HG03432 (cell line): Measurements from ENCODE around the gene DDOST.

Source experiments
- ATAC-seq: cut with Tn5 transposase; IDR thresholded peaks from one replicate; pipeline ENCODE4 v1.9.1; 2021; ENCODE audit warnings: mild to moderate bottlenecking, moderate library complexity; ENCODE audit not compliant: unreplicated experiment

The DDOST gene

DNA sequence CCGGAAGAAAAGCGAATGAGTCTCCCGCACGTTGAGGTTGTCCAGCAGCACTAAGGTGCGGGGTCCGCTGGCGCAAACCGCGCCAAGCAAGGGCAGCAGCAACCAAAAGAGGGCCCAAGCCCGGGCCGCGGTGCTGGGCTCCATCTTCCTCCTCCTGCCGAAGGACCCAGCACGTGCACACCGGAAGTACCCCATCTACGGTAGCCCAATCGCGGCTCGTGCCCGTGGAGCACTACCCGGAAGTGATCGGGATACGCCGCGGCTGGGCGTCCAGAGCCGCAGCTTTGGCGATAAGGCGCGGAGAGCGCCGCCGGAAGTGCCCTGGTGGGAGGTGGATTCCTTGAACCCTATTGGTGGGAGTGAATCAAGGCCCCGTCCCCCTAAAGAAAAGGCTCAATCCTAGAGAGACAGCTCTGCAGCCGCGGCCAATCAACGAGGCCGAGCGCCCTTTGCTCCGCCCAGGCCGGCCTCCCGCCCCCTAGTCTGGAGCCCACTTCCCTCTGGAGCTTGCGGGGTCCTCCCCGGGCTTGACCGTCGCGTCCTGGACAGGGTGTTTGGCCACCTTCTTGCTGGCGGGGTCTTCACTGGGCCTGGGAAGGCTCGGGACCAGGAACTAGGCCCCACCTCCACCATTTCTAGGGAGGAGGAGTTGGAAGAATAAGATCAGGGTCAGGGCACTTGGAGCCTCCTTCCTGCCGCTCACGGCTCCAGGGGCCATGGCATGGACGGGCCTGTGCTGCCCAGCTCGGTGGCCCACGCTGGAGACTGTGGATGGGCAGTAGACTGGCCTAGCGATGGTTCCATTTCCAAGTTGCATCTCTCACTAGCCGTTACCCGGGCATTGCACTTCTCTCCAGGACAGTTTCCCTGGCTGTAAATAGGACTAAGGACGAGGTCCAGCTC is at the start of gene DDOST:
DDOST (minus strand) TSS at position 163 of the 903 bp plus-strand sequence; CDS start at position 144, 19 bp downstream.
- ATAC-seq: peak; percentile 94

GRCh38 chr1:20710469-20711284 is 49.5 kb upstream of the DDOST start:
- ATAC-seq: no peak

- ATAC-seq: no peak
These were observed 48.7 kb upstream of the DDOST start for GRCh38 chr1:20709868-20710267.

- no peak for ATAC-seq
These were observed 47.7 kb upstream of the DDOST start for GRCh38 chr1:20708891-20709290.

DNA sequence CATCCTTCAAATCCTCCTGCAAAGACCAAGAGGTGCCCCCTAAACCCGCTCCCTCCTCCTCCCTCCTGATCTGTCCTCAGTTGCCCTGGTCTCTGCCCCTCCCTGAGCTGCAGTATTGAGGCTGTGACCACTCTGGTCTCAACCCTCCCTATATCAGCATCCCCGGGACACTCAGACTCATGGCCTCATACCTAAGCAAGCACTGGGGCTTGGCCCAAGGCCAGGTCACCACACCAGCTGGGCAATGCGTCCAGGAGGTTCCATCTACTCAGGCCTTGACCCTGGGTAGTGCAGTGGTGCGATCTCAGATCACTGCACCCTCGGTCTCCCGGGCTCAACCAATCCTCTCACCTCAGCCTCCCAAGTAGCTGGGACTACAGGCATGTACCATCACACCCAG is 46.9 kb upstream of the DDOST start:
- ATAC-seq: no peak

DNA sequence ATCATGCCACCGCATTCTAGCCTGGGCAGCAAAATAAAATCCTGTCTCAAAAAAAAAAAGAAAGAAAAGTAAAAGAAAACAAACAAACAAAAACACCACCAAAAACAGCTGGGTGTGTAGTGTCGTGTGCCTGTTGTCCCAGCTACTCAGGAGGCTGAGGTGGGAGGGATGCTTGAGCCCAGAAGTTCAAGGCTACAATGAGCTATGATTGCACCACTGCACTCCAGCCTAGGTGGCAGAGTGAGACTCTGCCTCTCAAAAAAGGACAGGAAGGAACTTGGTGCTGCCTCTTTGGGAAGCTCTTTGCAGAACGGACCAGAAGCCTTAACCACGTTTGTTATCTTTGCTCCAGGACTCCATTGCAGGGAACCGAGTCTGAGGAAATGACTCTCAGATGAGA is 45.7 kb upstream of the DDOST start:
- ATAC-seq: no peak

DNA sequence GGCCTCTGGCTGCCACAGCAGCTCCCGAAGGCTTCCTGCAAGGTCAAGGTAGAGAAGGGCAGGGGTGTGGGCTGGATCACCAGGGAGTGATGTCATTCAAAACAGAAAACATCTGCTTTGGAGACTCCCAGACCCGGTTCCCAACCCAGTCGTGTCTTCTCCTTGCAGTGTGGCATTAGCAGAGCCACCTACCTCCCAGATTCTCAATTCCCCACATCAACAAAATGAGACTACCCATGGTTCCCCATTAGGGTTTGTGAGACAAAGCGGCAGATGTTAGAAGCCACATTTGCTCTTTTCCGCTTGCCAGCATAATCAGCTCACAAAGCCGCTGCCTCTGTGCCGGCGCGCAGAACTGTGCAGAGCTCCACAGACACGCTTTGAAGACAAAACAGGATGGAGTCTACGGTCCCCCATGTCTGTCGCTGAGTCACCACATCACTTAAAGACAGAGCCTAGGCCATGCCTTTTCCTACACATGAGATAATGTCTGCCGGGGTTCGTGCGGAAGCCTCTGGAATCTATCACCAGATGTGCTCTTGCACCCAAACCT is 44.1 kb upstream of the DDOST start:
- ATAC-seq: no peak

DNA sequence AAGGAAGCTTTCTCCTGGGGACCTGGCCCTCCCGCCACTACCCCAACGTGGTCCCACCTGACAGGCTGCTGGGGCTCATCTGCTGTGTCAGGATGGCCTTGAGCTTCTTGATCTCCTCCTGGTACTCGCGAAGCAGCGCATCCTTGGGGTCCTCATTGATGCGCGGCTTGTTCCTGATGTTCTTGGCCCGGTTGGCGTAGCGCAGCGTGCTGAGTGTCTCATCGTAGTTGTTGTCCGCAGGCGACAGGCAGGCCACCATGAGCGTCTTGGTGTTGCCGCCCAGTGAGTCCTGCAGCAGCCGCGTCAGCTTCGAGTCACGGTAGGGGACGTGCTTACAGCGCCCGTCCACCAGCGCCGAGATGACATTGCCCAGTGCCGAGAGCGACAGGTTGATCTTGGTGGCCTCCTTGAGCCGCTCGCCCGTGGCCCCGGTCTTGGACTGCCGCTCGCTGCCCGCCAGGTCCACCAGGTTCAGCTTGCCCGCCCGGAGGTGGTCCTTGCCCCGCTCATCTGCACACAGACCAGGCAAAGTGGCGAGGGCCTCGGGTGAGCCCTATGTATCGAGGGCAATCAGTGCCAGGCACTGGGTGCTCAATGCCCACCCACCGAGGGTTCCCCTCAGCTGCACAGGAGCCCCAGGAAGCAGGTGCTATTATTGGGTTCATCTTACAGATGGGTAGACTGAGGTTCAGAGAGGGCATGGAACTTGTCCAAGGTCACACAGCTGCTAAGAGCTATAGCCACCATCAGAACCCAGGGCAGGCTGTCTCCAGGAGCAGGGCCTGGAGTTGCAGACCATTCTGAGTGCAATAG is 43.4 kb upstream of the DDOST start:
- ATAC-seq: no peak

GRCh38 chr1:20703124-20703756 is 42.1 kb upstream of the DDOST start:
- ATAC-seq: no peak

GRCh38 chr1:20702416-20702815 is 41.2 kb upstream of the DDOST start:
- no peak for ATAC-seq

DNA sequence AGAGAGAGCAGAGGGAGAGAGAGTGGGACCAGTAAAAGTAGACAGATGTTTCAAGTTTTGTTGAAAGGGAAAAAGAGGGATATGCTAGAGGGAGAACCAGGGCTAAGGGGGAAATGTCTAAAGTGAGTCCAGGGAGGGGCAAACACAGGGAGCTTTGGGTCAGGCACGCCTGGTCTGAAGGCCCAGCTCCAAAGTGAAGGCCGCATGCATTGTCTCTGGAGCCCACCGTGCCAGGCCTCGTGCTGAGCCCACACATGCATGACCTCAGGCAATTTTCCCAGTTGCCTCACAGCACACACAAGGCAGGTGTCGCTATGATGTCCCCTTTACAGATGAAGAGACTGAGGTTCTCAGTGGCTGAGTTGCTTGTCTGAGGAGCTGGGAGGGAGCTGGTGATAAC is 40.7 kb upstream of the DDOST start:
- no peak for ATAC-seq

DNA sequence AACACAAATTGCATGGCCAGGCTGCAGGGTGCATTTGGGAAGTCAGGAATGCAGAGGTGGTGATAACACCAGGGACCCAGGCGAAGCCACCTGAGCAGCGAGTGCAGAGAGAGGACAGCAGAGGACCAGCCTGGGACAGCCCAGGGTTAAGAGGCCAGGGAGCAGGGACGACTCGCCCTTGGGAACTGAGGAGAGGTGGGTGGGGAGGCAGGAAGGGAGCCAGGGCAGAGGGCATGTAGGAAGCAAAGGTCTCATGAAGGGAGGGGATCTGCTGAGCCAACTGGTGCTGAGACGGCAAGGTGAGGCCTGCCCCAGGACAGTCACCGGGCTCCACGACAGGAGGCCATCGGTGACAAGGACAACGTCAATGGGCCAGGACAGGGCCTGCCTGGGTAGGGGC is 40.3 kb upstream of the DDOST start:
- no peak for ATAC-seq

- no peak for ATAC-seq
These were observed 39.6 kb upstream of the DDOST start for GRCh38 chr1:20700636-20701215.

DNA sequence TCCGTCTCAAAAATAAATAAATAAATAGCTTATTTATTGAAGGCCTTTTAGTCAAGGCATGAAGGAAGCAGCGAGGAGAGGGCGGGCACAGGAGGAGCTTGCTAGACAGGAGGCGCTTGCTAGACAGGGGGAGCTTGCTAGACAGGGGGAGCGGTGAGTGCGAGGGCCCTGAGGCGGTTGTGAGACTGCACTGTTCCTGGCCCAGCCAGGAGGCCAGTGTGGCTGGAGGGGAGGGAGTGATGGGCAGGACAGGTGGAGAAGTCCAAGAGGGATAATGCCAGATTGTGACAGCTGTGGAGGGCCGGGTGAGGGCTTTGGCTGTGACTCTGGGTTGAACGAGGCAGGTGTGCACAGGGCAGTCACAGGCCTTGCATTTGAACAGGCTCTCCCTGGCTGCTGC is 38.4 kb upstream of the DDOST start:
- ATAC-seq: no peak

- ATAC-seq: no peak
These were observed 37.2 kb upstream of the DDOST start for GRCh38 chr1:20698195-20698910.

DNA sequence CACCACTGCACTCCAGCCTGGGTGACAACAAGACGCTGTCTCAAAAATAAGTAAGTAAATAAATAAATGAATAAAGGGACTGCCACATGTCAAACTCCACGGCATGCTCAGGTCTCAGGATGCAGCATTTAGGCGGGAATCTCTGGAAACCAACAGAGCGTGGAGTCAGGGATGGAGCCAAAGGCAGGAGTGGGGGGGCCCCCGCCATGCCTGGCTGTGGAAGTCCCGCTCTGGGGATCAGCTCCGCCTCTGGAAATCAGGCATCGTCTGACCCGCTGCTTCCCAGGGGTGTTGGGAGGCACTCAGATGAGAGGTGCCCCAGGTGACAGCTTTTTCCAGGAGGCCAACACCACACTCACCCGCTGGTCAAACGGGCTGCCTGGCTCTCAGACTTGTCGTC is 36.4 kb upstream of the DDOST start:
- no peak for ATAC-seq

- peak; percentile 76 for ATAC-seq
These were observed 35.5 kb upstream of the DDOST start for GRCh38 chr1:20696397-20697333.

DNA sequence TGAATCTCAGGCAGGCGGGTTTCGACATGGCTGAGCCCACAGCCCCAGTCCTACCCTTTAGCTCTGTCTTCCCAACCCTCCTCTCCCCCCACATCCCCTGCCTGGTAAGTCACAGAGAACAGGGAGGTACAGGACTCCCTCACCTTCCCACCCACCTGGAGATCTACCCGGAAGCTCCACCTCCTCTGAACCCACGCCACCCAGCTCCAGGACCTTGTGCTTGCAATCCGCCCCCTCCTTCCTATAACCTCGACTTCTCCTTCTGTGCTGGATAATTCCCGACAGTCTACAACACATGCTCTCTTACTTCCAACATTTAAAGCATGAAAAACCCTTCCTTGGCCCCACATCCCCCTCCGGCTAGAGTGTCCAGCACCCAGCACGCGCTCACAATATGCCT is 34.3 kb upstream of the DDOST start:
- ATAC-seq: no peak
